ENCODE results near the gene NELFCD.

Gene NELFCD

DNA sequence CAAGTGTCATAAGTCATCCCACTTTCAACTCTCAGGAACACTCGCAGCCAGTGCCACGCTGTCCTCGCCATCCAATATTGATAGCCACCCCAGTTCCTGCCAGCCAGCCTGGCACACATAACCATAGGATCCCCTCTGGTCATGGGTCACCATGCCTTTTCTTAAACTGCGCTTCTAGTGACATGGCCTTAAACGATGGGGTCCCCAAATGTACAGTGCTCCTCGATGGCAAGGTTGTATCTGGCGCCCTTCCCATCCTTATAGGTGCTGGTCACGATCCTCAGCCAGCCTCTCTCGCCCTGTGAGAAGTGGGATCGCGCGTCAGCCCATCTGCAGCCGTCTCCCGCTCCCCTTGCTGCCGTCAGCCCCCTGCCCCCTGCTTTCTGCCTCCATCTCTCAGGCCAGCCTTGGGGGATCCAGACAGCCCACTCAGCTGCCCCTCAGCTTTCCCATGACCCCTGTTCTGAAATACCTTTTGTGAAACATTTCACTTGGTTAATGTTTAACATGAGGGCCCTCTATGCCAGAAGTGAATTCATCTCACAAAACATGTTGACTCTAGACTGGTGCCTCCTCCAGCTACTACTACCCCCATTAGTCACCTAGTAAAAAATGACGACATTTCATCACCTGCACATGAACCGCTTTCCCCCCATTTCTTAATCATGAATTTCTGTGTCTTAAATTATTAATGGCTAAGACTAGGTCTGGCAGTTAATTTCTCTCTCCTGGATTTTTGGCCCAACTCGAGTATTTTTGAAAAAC lies 14.6 kb downstream of the NELFCD start:
- DNase-seq, result no peak

DNA sequence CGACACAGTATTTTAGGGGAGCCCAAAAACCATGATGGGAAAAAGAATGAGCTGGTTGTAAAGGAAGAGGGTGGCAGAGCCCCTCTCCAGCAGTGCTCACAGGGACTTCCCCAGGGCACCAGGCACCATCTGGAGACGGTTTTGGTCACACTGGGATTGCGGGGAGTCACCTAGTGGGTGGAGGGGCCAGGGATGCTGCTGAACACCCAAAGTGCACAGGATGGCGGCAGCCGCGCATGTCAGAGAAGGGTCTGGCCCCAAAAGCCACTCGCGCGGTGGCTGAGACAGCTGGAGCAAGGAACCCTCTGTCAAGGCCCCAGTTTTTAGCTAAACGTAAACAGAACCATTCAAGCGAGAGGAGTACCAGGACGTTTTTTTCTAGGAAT lies 15.2 kb downstream of the NELFCD start:
- DNase-seq, result no peak

DNA sequence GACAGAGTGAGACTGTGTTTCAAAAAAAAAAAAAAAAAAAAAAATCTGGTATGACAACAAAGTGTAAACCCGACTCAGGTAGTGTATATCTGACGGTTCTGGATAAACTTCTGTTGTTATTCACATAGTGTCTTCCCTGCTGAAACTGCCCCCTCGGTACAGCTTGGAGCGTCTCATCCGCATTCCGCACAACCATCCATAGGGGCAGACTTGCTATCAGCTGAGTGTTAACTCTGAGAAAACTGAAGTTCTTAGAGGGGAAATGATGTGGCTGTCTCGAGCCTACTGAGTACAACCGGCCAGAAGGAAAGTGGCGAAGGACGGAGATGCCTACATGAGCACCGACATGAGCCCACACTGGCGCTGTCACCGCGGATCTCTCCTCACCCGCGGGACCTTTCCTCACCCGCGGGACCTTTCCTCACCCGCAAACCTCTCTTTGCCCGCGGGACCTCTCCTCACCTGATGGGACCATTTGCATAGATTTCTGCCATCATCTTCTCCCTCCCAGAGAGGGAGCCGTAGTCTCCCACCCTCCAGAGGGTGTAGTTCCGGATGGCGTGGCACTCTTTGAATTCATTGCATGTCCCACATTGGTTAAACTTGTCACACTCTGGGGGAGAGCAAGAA lies 16.2 kb downstream of the NELFCD start:
- DNase-seq, result no peak

DNA sequence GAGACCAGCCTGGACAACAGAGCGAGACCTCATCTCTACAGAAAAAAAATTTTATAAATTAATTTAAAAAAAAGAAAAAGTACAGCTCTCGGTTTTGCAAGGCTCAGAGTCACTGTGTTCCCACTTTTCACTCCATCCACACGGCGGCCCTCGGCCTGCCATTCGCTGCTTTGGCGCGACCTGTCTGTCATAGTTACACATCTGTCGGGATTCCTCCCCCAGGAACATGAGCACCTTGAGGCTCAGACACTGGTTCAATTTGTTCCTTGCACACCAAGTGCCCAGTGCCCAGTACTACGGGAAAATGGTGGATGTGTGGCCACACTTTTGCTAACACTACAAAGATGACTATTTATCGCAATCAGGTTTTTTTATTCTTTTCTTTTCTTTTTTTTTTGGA lies 17.6 kb downstream of the NELFCD start:
- no peak for DNase-seq

DNA sequence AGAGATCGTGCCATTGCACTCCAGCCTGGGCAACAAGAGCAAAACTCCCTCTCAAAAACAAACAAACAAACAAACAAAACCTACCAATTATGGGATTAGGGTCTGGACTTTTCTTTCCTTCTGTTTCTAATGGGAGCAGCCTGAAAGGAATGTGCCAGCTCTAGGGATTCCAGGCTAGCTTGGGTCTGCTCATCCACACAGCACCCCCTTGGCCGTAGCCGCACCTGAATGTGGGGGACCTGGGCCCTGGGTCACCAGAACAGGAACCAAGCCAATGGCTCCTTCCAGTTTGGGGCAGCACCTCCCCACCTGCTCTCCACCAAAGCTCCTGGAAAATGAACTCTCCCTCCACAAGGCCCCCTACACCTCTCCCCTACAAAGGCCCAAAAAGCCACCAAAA lies 19.3 kb downstream of the NELFCD start:
- no peak for DNase-seq

DNA sequence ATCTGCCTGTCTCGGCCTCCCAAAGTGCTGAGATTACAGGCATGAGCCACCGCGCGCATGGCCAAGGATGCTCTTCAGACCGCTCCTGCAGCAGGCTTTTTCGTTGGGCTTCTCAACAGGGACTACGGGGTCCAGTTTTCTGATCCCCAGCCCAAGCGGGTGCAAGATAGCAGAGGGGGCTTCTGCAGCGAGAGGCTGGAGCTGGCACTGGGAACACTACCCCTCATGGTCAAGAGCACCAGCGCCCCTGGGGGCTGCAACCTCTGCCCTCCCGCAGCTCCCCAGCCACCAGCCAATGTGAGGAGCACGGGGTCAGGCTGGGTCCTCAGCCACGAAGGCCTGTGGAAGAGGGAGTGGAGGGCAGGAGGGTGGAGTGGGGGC lies 20.0 kb downstream of the NELFCD start:
- no peak for DNase-seq

DNA sequence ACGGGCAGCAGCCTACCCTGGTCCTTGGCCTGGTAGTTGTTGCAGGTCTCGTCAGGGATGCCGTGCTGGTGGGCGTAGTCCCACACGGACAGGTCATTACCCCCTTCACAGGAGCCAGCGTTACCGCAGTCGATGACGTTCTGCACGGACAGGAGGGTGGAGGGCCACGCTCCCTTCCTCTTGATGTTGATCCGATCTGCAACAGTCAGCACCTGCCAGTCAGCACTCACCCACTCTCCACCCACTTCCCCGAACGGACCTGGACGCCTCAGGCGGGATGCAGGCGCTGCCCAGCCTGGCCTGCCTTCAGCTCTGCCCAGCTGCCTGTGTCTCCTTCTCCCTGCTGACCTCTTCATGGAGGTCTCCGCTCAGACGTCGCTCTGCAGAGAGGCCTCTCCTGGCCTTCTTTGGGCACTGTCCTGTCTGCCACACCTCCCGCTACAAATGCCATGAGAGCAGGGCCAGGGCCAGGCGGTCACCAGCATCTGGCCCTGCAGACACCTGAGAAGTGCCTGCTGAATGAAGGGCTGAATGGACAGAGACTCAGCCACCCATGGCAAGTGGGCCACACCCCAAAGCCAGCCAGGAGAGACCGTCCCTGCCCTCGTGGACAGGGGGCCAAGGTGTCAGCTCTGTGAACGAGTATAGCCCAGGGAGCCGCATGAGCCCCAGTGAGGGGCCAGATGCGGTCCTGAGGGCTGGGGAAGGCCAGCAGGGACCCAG lies 20.6 kb downstream of the NELFCD start:
- no peak for DNase-seq

DNA sequence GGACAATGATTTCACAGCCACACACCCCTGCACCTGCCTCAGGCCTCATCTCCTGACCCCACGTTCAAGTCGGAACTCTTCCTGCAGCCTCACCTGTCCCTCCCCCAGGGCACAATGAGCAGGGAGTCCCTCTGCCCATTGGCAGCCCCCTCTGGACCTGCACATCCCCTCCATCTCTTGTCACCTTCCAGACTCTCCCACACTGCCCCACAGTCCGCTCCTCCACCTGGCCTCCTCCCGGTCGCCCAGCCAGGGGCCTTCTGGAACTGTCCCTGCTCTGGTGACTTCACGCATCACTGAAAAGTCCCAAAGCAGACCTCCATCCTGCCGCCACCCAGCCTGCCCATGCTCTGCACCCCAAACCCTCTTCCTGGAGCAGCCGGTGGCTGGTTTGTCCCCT lies 21.3 kb downstream of the NELFCD start:
- no peak for DNase-seq

DNA sequence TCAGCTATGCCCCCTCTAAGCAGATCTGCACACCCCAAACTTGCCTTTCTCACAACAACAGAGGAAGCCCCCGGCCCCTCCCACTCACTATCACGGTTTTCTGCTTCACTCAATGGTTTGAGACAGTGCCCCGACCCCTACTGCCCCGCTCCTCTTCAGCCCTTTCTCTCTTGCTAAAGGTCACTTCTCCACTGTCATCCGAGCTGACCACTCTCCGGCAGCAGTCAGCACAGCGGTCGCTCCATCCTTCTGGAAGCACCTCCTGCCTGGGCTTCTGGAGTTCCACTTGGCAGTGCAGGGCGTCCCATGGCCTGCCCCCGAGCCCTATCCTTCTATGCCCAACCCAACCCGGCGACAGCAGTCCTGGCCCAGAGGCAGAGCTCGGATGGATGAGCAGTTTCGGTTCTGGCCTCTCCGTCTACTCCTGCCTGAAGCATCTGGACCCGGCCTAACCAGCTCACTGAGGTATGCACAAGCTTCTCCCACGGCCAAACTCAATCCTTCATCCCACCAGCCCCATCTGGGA lies 21.9 kb downstream of the NELFCD start:
- no peak for DNase-seq

DNA sequence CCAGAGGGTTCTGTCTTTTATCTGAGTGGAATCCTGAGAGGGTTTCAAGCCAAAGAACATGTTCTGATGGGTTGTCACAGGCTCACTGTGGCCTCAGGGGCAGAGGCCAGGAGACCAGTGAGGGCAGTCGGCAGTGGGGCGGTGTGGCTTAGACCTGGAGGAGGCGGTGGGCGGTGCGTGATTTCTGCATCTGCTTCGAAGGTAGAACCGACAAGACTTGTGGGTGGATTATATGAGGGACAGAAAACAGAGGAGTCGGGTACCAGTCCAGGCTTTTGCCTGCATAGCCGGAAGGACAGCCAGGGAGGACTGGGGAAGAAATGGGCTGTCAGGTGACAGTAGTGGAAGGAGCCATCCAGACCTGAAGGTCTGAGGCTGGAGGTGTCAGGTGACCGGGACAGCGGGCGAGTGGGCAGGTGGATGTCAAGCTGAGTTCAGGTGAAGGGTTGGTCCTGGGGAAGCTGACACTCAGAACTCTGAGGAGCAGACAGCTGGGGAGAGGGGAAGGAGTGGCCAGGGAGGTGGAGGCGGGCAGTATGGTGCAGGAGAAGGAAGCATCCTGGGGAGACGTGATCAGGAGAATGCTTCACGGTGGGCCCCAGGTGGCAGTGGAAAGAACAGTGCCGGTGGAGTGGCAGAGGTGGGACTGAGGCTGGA lies 22.9 kb downstream of the NELFCD start:
- no peak for DNase-seq

DNA sequence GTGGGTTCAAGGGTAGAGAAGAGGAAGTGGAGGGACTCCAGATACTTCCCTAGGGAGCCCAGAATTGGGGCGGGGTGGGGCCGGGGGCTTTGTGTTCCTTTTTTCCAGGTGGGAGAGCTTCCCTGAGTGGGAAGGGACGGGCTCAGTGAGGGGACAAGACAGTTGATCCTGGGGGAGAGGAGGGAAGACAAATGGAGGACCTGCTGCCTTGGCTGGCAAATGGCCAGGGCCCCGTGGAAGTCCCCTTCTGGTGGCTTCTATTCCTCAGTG lies 23.4 kb downstream of the NELFCD start:
- DNase-seq, result no peak

DNA sequence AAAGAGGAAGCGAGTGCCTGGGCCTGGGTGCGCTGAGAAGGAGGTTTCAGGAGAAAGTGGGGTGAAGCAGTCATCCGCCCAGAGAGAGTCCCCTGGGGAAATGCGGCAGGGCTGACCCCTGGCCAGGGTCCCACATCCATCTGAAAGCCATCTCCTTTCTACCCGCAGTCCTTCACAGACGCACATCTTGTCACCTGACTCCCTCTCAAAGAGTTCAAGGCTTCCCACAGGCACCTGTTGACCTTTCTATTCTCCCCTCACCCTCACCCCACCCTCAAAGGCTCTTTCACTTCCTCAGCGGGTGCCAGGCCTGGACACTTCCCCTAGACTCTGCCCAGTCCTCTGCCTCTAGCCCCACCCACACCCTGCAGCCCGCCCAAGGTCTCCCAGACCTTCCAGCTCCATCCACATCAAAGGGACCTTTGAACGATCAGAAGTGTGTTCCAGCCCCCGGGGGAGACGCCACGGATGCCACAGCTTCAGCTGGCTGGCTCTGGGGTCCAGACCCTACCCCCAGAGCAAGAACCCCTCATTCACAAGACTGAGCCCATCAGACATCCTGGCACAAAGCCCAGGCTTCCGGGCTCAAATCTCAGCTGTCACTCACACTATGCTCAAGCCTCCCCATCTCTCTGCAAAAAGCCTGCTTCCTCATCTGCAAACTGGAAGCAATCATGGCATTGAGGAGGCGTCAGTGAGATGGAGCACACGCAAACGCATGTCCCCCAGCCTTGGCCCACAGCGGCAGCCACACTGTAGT lies 23.9 kb downstream of the NELFCD start:
- peak; percentile 43 for DNase-seq

DNA sequence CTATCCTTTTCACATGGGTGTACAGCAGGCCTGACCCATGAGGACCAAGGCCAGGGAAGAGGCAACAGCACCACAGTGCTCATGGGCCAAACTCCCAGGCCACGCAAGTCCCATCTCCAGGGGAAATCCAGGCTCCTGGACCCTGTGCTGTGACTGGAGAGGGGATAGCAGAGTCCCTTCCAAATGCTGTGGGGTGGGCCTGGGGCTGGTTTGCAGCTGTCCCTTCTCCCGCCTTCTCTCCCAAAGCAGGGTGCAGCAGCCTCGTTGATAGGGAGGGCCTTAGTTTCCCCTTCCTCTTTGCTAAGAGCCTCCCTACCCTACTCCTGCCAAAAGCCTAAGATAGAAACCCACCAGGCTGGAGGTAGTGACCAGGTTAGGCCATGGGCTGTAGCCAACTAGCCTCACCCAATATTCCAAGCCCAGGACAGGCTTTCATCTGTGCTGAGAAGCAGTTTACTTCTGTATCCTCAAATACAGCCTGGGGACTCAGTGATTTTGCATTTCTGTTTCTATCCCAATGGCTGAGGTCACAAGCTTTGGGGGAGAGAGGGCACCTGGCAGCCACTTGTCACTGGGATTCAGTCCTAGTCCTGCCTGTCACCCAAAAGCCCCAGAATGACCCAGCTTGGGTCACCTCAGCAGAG lies 24.6 kb downstream of the NELFCD start:
- DNase-seq, result no peak

DNA sequence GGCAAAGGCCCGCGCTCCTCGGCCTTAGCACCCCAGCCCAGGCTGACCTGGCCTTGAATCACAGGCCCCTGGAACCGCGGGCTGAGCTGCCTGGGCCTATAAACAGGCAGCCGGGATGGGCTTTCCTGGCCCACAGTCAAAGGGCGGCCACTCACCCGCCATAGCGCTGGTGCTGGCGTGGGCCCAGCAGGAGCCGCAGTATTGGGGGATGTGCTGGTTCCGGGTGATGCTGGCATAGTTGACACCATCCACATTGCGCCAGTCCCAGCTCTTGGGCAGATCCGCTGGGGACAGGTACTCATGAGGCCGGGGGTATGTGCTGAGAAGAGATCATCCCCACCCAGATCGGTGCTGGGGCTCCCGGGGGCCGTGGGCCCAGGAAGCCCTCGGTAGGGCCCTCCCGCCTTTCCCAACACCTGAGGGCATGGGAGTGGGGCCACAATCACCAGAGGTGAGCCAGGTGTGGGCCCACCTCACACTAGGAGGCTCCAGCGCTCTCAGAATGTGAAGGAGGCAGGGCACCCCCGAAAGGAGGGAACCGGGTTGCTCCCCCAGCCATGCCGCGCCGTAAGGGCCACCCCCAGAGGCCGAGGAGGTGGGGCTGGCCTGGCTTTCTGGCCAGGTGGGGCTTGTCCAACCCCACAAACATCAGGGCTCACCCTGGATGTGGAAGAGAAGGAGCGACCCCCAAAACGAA lies 25.3 kb downstream of the NELFCD start:
- no peak for DNase-seq

DNA sequence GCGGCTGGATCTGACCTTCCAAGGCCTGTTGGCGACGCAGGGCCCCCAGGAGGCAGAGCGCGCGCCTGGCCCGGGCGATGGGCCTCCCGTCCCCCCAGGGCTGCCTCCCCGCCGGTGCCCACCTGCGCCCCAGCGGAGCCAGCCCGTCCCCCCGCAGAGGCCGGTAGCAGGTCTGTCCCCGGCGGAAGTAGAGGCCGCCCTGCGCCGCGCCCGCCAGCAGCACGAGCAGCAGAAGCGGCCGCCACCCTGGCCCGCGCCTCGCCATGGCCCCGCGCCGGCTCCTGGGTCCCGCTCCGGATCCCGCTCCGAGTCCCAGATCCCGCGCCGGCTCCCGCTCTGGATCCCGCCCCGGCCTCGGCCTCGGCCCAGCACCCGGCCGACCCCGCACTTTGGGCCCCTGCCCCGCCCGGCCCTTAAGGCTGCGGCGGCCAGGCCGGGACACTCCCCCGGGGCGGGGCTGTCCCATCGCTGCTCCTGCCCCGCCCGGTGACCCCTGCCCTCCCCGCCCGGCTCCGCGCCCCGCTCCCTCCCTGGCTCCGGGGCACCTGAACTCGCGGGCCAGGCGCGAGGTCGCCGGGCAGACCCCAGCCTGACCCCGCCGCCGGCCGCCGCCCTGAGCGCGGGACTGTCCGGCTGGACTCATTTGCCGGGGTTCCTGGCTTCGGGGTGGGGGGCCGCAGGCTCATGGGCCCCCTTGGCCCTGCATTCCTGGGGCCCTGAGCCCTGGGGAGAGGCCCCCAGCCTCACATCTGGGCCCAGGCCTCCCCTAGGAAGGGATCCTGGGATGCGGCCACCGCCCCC lies 26.0 kb downstream of the NELFCD start, which contains the start of gene CTSZ:
CTSZ (minus strand) TSS at position 391 of the 801 bp plus-strand sequence; CDS start at position 265, 126 bp downstream.
- peak; percentile 43 for DNase-seq

DNA sequence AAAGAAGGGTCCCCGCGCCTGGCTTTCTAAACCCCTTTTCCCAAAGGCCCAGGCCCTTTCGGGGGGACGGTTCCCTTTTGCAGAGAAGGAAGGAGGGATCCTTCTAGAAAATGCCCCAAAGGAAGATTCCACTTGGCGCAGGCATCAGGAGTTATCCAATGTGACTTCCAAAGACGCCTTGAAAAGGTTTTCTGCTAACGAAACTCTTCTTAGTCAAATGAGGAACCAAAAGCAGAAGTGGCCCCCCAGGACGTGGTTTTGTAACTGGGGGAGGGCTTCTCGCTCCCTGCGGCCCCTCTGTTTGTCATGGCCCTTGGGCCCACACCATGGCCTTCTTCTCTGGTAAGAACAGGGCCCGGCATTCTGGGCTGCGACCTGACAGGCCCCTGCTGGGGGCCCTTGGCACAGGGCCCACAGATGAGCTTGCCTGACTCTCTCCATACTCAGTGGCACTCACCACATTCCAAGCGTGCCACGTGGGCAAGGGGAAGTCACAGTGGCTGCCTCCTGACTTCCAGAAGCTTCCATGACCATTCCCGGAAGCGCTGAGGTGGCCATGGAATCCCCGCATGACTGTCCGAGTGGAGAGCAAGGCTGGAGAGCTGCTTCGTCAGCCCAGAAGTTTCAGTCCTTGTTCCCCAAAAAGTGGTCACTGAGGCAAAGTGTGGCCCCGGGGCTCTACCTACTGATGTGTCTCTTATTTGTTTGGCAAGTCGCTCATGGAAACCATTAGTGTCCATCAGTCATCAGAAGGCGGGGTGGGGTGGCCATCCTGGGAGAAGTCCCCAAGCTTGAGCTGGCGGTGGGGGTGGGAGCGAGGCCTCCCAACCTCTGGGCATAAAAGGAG lies 26.8 kb downstream of the NELFCD start:
- DNase-seq, result no peak

DNA sequence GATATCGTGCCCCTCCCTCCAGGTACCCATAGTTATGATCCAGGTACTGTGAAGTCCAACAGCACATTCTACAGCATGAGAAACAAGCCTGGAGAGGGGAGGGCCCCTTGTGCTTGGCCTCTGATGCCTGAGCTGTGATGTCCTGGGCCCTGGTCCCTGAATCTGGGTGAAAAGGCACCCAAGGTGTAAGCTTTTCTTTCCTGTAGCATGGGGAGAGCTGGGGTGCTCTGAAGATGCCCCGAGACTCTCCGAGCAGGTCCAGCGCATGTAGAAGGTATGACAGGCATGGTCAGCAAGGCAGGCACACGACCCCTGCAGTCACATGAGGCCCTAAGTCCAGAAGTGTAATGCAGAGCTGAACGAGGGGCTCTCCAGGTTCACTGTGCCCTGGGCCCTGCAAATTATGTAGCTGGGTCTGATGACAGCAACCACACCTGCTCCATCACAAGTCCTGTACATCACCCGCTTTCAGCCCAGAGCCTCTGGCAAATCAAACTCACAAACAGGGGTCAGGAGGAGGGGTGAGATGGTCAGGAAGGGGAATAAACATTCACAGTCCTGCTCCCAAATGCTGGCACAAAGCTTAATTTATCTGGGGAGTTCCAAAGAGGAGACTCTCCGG lies 27.8 kb downstream of the NELFCD start:
- no peak for DNase-seq

DNA sequence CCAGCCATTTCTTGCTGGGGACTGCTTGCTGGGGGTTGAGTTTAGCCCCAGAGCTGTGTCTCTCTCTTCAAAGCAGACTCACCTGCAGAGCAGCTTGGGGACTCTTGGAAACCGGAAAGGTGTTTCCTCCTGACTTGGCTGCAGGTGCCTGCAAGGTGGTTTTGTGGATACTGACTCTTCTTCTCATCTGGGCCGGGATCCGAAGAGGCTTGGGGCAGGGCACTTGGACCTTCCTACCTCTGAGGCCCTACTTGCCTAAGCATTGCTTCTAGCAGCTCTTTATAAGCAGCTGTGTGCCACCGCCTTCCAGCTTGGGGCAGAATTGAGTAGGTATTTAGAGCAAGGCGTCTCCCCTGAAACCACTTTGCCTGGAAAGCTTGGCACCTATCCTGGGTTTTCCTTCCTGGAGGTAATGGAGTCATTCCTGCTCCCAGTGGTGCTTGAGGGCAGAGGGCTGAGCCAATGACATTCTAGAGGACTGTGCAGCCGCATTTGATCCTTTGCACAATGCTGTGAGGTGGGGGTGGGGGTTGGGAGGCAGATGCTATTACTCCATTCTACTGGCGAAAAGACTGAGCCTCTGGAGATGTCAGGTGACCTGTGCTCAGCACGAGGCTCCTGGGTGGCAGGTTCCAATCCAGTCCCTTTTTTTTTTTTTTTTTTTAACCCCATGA lies 29.4 kb downstream of the NELFCD start:
- no peak for DNase-seq

Measured in activated CD4-positive, alpha-beta T cell treated with anti-CD3 and anti-CD28 coated beads, Interleukin-2, Interleukin-6, amounts not matched to agents 100 ng/mL and 50 ng/mL, durations not matched to agents 16 hours and 8 hours (primary cell).